Fibroblast of mammary gland (primary cell): ENCODE data around the gene RELN.

ENCODE experiments used
- DNase-seq: peaks from one replicate; pipeline ENCODE4 v3.0.0-alpha.2; 2010; ENCODE audit warnings: low read depth
- H3K4me3 ChIP-seq: 2 replicates; pipeline ENCODE4 v1.5.1; 2011; ENCODE audit warnings: low read depth, mild to moderate bottlenecking, low read length, moderate library complexity; ENCODE audit not compliant: control insufficient read depth
- CTCF ChIP-seq: conservative IDR thresholded peaks from 2 replicates; pipeline ENCODE4 v1.5.1; 2011; ENCODE audit warnings: low read depth, low read length, inconsistent platforms; ENCODE audit not compliant: control insufficient read depth, insufficient read depth

Gene RELN

DNA sequence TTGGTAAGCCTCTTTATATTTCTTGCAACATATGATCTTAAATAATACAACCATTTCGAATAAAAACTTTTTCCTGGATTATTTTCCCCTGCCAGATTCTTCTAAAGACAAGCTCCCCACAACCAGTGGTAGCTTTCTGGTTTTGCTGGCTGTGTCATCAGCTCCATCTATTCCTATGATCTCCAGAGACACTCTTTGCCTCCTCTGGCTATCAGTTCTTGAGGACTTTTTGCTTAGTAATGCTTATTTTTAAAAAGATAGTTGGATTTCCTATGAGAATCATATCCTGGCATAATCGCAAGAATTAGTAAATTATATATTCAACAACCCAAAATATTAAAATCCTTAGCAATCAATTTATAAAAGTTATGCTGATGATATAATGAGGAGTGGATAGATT, 439.7 kb downstream of the RELN start:
- H3K4me3 ChIP-seq = no peak overlapping the region
- DNase-seq = no peak
- TF ChIP-seq CTCF = no peak

GRCh38 chr7:103547451-103548284, 441.8 kb downstream of the RELN start:
- DNase-seq = peak; percentile 7
- no peak for TF ChIP-seq CTCF
- H3K4me3 ChIP-seq = no peak overlapping the region

GRCh38 chr7:103542470-103542869, 447.0 kb downstream of the RELN start:
- H3K4me3 ChIP-seq = no peak overlapping the region
- no peak for DNase-seq
- TF ChIP-seq CTCF = no peak

- TF ChIP-seq CTCF = no peak
- DNase-seq = no peak
- H3K4me3 ChIP-seq = no peak overlapping the region
Measured at GRCh38 chr7:103541947-103542346, 447.5 kb downstream of the RELN start.

DNA sequence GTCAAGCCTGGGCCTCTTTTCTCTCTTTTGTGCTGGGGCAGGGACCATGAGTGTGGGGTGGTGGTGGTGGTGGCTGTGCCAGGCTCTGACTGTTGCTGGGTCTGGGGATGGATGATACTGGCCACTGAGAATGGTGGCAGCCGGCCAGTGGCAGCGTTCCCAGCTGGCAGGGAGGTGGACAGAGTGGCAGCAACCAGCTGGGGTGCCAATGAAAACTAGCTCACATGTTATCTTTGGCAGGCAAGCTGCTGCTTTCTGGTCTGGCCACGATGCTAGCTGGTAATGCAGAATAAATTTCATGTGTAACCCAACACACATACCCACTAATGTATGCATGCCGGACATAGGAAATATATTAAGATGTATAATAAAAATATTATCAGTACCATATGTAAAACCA, 448.4 kb downstream of the RELN start:
- H3K4me3 ChIP-seq = no peak overlapping the region
- TF ChIP-seq CTCF = no peak
- no peak for DNase-seq

DNA sequence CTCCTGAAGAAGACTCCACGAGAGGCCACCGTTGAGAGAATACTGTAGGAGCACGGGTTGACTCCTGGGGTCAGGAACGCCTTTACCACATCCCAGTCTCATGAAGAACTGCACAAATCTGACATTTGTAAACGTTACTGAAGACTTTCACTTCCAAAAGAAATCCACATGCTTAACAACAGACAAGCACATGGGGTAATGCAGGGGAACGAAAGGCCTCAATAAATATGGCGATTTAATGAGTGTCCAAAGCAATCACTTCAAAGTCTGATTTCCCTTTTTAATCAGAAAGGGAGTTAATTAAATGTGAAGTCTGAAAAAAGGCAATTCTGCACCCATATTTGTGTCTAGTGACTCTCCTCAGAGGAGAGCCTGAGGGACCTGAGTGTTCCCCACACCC, 449.1 kb downstream of the RELN start:
- no peak for DNase-seq
- TF ChIP-seq CTCF = no peak
- no peak overlapping the region for H3K4me3 ChIP-seq

- no peak for DNase-seq
- no peak for TF ChIP-seq CTCF
- no peak overlapping the region for H3K4me3 ChIP-seq
Measured at GRCh38 chr7:103539875-103540274, 449.6 kb downstream of the RELN start.
